Hepatocyte (in vitro differentiated cells): ENCODE measurements around the gene ATP8A1. TPM values are rescaled to one million over a fixed set of nuclear protein-coding genes. Genes with fewer than 3 reads are reported as not detected.

ENCODE experiments used
- DNase-seq: peaks from one replicate; pipeline ENCODE4 v3.0.0-alpha.2; 2016; ENCODE audit warnings: low spot score
- H2AFZ ChIP-seq: fragments of 200-600 bp; sonication (generic); 2 replicates; pipeline ENCODE4 v1.6.0; 2016; ENCODE audit warnings: antibody characterized with exemption, mild to moderate bottlenecking
- H3K27ac ChIP-seq: fragments of 200-600 bp; sonication (generic); 2 replicates; pipeline ENCODE4 v1.5.1; 2016; ENCODE audit warnings: mild to moderate bottlenecking
- H3K27me3 ChIP-seq: fragments of 200-600 bp; sonication (generic); 2 replicates; pipeline ENCODE4 v1.6.1; 2016
- H3K36me3 ChIP-seq: fragments of 200-600 bp; sonication (generic); replicated peaks from 2 replicates; pipeline ENCODE4 v1.5.1; 2016; ENCODE audit warnings: low read depth; ENCODE audit not compliant: insufficient read depth
- H3K4me1 ChIP-seq: fragments of 200-600 bp; sonication (generic); 2 replicates; pipeline ENCODE4 v1.5.1; 2016; ENCODE audit warnings: mild to moderate bottlenecking, moderate library complexity; ENCODE audit not compliant: insufficient read depth
- H3K4me2 ChIP-seq: fragments of 200-600 bp; sonication (generic); 2 replicates; pipeline ENCODE4 v1.6.0; 2016
- H3K4me3 ChIP-seq: fragments of 200-600 bp; sonication (generic); 2 replicates; pipeline ENCODE4 v1.5.1; 2016; ENCODE audit warnings: mild to moderate bottlenecking
- H3K79me2 ChIP-seq: fragments of 200-600 bp; sonication (generic); 2 replicates; pipeline ENCODE4 v1.6.0; 2017; ENCODE audit warnings: mild to moderate bottlenecking
- H3K9me2 ChIP-seq: fragments of 200-600 bp; sonication (generic); replicated peaks from 2 replicates; pipeline ENCODE4 v1.6.0; 2017; ENCODE audit warnings: mild to moderate bottlenecking; ENCODE audit not compliant: insufficient read depth
- H3K9me3 ChIP-seq: fragments of 200-600 bp; sonication (generic); 2 replicates; pipeline ENCODE4 v1.5.1; 2016; ENCODE audit warnings: low read depth, mild to moderate bottlenecking
- H4K20me1 ChIP-seq: fragments of 200-600 bp; sonication (generic); 2 replicates; pipeline ENCODE4 v1.6.0; 2016; ENCODE audit warnings: mild to moderate bottlenecking; ENCODE audit not compliant: insufficient read depth, poor library complexity, severe bottlenecking
- EZH2 ChIP-seq: fragments of 200-600 bp; sonication (generic); IDR thresholded peaks from 2 replicates; pipeline ENCODE4 v1.6.1; 2016; ENCODE audit warnings: antibody characterized with exemption, mild to moderate bottlenecking, borderline replicate concordance
- EZH2phosphoT487 ChIP-seq: fragments of 200-600 bp; sonication (generic); IDR thresholded peaks from one replicate; pipeline ENCODE4 v1.6.1; 2018; ENCODE audit warnings: antibody characterized with exemption, mild to moderate bottlenecking, low read depth, moderate library complexity; ENCODE audit not compliant: unreplicated experiment, severe bottlenecking
- WGBS: methylation state at CpG from one replicate; pipeline ENCODE4 v1.1.6; 2016; ENCODE audit warnings: low lambda C conversion rate; ENCODE audit errors: missing lambda C conversion rate; 5-methylcytosine and 5-hydroxymethylcytosine counted together
- polyA plus RNA-seq: library from polyadenylated mRNA; unstranded; fragments of >200 nt; fragmentation: Nextera tagmentation; extraction: Ambion mirVana; gene quantifications from 2 replicates; pipeline ENCODE4 v1.2.1, GENCODE V29; 2016
- total RNA-seq: library from RNA; depleted of rRNA; stranded (reverse); fragments of >200 nt; gene quantifications from 2 replicates; pipeline ENCODE4 v1.2.3, GENCODE V29; 2014
- TF ChIP-seq, protein P1 (sequence below): fragments of 200-600 bp; sonication (generic); IDR thresholded peaks from 2 replicates; pipeline ENCODE4 v1.5.1; 2016; ENCODE audit warnings: antibody characterized with exemption, mild to moderate bottlenecking; ENCODE audit not compliant: poor library complexity

ATP8A1 gene
- total and polyA plus RNA-seq, 2 experiments from 2014 or later, result 3.3 to 42.1 TPM

DNA sequence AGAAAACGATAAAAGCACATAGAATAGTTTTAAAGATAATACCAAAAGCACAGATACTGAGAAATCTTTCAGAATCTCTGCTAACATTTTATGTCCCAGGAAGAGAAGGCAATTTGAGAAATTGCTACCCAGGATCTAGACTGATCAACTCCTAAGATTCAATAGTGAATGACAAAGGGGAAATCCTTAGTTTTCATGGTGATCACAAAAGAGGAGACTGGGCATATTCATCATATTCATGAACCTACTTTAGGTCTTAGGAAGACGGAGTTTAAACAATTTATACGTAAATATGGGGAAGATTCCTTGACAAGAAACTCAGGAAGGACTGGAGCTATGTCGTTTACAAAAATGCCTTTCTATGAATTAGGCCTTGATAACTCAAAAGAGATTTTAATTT, 172.3 kb downstream of the ATP8A1 start:
- Histone ChIP-seq H3K9me3 (no peaks in the 10 kb centered on the region), H3K79me2 (no peaks in the 10 kb centered on the region), H3K4me2 (no peak overlapping the region), H3K4me3 (no peak overlapping the region), H3K9me2 (no peaks in the 10 kb centered on the region), H2AFZ (no peak overlapping the region), H4K20me1 (no peaks in the 10 kb centered on the region), H3K36me3 (no peaks in the 10 kb centered on the region), H3K4me1 (no peaks in the 10 kb centered on the region), H3K27me3 (no peaks in the 10 kb centered on the region), H3K27ac (no peak overlapping the region)
- WGBS, result 76% methylated on average over 4 of the region's 4 CpGs
- no peak for DNase-seq
- TF ChIP-seq EZH2phosphoT487 (no peak), EZH2 (no peak)
- TF ChIP-seq, protein P1, sequence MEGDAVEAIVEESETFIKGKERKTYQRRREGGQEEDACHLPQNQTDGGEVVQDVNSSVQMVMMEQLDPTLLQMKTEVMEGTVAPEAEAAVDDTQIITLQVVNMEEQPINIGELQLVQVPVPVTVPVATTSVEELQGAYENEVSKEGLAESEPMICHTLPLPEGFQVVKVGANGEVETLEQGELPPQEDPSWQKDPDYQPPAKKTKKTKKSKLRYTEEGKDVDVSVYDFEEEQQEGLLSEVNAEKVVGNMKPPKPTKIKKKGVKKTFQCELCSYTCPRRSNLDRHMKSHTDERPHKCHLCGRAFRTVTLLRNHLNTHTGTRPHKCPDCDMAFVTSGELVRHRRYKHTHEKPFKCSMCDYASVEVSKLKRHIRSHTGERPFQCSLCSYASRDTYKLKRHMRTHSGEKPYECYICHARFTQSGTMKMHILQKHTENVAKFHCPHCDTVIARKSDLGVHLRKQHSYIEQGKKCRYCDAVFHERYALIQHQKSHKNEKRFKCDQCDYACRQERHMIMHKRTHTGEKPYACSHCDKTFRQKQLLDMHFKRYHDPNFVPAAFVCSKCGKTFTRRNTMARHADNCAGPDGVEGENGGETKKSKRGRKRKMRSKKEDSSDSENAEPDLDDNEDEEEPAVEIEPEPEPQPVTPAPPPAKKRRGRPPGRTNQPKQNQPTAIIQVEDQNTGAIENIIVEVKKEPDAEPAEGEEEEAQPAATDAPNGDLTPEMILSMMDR, result no peak

DNA sequence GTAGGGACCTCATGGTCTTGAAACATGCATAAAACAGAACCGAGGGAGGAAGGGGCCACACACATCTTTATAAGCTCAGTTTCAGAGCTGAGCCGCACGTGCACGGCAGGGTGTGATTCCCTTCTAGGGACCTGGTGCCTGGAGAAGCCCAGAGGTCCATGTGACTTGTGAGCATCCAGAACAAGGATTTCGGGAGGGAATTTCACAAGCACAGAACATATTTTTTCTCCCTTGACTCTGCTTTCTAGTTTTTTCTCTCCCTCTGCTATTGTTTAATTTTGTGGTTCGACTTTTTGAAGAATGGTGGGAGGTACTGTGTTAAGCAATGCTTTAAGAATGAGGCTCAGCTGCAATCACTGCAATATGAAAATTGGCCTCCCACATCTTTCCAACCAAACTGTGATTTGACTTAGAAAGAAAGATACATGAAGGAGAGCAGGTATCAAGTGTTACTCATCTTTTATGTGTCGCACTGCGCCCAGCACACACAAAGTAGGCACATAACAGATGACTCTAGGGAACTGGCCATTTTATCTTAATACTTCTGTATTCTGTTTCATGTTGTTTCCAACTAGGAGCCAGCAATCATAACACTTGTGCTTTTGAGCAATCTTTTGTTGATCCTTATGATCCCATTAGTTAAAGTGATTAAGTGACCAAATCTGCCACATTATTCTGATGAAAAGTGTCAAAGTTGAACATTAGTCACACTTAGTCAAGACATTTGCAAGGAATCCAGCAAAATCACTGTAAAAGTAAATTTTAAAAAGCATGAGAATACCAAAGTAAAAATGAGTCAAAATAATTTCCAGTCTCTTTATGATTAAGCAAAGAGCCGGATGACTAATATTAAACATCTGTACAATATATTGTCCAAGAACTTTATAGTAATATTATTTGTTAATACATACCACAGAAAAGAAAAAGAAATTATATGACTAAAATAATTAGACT, 173.2 kb downstream of the ATP8A1 start:
- WGBS, result 90% methylated on average over 9 of the region's 9 CpGs
- no peaks in the 10 kb centered on the region for H3K9me3 ChIP-seq

DNA sequence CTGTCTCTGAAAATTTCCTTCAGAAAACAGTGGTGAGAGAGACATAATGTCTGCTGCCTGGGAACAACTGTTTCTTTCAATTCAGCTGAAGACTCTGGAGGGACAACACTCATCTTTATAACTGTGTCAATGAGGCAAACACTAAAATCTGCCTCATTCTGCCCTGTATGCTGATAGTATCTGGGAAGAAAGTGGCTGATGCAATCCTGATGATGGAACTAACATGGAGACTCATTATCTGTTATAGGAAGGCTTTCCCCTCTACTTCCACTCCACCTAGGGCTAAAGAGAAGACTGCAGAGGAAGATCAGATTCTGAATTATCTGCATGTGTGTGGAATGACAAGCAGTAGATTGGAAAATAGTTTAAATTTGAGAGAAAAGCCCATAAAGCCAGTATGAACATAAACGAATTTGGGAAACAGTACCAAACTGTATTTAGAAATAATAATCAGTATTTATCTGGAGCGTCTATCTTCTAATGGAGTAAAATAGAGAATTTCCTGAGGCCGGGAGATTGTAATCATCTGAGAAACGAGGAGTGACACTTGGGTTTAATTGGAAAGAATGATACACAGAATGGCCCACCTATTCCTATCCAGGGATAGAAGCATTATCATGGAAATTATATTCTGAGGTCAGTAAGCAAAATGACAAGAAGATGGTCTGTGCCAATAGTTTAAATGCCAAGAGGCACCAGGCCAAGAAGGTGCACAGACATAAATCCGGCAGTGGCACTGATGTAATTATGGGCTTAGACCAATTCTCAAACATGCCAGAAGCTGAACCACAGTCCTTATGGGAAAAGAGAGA, 174.2 kb downstream of the ATP8A1 start:
- Histone ChIP-seq H3K4me1 (no peaks in the 10 kb centered on the region), H2AFZ (no peak overlapping the region), H3K79me2 (no peaks in the 10 kb centered on the region), H4K20me1 (no peaks in the 10 kb centered on the region), H3K36me3 (no peaks in the 10 kb centered on the region), H3K9me2 (no peaks in the 10 kb centered on the region), H3K4me2 (no peak overlapping the region), H3K4me3 (no peak overlapping the region), H3K9me3 (no peaks in the 10 kb centered on the region), H3K27ac (no peak overlapping the region), H3K27me3 (no peaks in the 10 kb centered on the region)
- 72% methylated on average over 5 of the region's 5 CpGs for WGBS
- no peak for DNase-seq
- TF ChIP-seq EZH2, result no peak
- TF ChIP-seq, protein P1, result no peak
- TF ChIP-seq EZH2phosphoT487, result no peak

More for the DNA sequence above, 173.2 kb downstream of the ATP8A1 start:
- no peaks in the 10 kb centered on the region for H3K36me3 ChIP-seq
- H3K9me2 ChIP-seq, result no peaks in the 10 kb centered on the region
- H2AFZ ChIP-seq, result no peak overlapping the region
- H3K4me3 ChIP-seq, result no peak overlapping the region
- H3K79me2 ChIP-seq, result no peaks in the 10 kb centered on the region
- H3K27me3 ChIP-seq, result no peaks in the 10 kb centered on the region
- TF ChIP-seq, protein P1, result no peak
- TF ChIP-seq EZH2 (no peak), EZH2phosphoT487 (no peak)
- H3K27ac ChIP-seq, result no peak overlapping the region
- DNase-seq, result no peak
- H4K20me1 ChIP-seq, result no peaks in the 10 kb centered on the region
- no peaks in the 10 kb centered on the region for H3K4me1 ChIP-seq
- H3K4me2 ChIP-seq, result no peak overlapping the region
